Right renal pelvis (tissue), 4 donors: ENCODE results near the gene LGI4. TPM values are rescaled to one million over a fixed set of nuclear protein-coding genes. Genes with fewer than 3 reads are reported as not detected.
A peak's percentile ranks its signal among the peaks of the same experiment; 100 is the strongest.

Experiments used
- DNase-seq, 4 donors: peaks; one replicate each; pipeline ENCODE4 v3.0.0-alpha.2; 2013; ENCODE audit warnings: low read depth in 4 of 4, low spot score in 3 of 4, missing footprints in 1 of 4
- polyA plus RNA-seq, 4 donors: library from polyadenylated mRNA; unstranded; fragments of 120-200 nt; gene quantifications; one replicate each; pipeline ENCODE4 v1.2.1, GENCODE V29; 2013; ENCODE audit not compliant: insufficient read length in 4 of 4

LGI4 gene
- polyA plus RNA-seq, 4 donors: 2.0 to 4.9 (median 3.2) TPM

DNA sequence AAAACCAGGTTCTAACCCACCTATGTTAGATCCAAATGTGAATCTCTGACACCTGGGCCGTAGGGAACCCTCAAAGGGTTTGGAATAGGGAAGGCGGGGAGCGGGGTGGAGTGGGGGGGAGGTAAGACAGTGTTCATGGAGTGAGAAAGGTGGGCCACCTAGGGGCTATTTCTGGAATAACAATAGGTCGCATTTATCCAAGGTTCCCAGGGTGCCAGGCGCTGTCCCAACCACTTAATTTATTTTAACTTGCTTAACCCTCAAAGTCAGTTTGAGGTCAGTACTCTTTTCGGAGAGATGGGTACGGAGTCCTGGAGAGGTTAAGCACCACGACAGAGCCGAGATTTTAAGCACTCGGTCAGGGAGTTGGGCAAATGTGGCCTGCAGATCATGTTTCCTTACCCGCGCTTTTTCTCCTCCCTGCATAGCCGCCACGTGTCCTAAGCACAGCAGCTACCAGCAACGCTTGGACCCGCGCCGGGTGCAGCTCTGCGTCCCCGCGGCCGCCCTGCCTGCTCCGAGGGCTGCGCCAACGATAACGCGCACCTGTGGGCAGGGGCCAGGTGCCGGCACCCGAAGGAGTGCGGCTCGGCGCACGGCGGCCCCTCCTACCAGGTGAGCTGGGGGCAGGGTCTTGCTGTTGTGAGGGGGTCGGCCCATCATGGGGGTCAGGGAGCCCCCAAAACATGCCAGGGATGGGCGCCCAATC, 44.2 kb downstream of the LGI4 start:
- DNase-seq: peak; percentile 63 to 71 (median 64)

GRCh38 chr19:35090160-35090505, 44.7 kb downstream of the LGI4 start:
- DNase-seq: no peak

GRCh38 chr19:35089554-35089953, 45.3 kb downstream of the LGI4 start:
- DNase-seq: no peak

GRCh38 chr19:35088131-35088913, 46.5 kb downstream of the LGI4 start:
- DNase-seq: no peak

- DNase-seq: no peak
Measured at GRCh38 chr19:35087393-35087792, 47.5 kb downstream of the LGI4 start.

- DNase-seq: no peak
Measured at GRCh38 chr19:35086455-35086854, 48.4 kb downstream of the LGI4 start.

- DNase-seq: no peak
Measured at GRCh38 chr19:35085947-35086346, 48.9 kb downstream of the LGI4 start.

- no peak for DNase-seq
Measured at GRCh38 chr19:35084509-35084762, 50.4 kb downstream of the LGI4 start.

DNA sequence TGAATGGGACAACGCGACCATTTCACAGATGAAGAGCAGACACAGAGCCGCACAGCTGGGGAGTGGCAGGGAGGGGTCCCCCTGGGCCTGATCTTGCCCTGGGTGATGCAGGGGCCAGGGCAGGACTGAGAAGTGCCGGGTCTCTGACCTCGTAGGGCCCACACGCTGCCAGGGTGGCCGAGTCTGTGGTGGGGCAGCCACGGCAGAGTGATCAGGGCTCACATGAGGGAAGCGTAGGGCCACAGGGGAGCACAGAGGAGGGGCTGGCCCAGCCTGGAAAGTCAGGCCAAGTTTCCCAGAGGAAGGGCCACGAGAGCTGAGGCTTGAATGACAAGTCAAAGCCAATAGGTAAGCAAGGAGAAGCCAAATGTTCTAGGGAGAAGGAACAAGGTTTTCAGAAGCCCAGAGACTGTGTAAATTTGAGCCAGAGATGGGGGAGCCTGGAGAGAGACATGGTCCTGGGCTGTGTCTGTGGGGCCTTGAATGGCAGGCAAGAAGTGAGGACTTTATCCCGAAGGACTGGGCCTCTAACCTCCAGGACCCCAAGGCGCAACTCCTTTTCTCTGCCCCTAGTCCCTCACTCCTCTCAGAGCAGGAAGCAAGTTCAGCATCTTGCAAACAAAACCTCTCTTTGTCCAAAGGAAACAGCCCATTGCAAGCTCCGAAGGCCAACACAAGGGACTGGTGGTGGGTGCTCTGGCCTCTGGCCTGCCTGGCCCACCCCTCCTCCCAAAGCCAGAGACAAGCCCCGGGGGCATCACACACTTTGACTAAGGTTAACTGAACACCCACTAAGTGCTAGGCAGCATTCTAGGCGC, 51.0 kb downstream of the LGI4 start:
- no peak for DNase-seq

DNA sequence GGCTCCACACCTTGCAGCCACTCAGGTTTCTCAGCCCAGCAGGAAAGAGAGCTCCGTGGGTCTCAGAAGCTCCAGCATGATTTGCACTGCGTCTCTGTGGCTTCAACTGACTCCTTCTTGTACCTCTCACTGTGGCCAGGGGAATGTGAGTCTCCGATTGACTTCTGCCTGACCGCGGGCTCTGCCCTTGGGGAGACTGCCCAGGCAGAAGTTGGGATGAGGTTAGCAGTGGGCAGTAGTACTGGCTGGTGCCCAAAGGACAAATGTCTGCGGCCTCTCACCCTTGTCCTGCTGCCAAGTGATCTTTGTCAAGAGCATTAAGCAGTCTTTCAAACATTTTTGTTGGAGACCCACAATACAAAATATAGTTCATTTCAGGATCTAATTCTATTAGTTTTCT, 53.7 kb downstream of the LGI4 start:
- DNase-seq: no peak

DNA sequence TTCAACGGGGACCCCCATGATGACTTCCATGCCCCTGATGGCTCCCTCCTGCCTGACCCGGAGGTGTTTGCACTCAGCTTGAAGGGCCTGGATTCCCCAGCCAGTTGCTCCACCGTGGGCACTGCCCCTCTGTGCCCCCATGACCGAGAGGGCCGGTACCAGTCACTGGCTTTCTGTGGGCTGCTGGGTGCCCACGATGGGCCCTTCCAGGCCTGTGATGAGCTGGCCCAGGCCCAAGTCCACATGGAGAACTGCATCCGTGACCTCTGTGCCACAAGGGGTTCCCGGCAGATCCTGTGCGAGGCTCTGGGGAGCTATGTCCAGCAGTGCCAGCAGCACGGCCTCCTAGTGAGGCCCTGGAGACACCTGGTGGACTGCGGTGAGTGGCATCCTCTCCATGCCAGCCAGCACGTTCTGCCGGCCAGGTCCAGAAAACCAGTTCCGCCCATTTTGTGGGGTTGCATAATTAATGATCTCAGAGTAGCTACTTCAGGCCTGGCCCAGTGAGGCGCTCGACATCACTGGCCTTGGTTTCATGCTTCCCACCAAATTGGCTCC, 54.2 kb downstream of the LGI4 start:
- DNase-seq: no peak

DNA sequence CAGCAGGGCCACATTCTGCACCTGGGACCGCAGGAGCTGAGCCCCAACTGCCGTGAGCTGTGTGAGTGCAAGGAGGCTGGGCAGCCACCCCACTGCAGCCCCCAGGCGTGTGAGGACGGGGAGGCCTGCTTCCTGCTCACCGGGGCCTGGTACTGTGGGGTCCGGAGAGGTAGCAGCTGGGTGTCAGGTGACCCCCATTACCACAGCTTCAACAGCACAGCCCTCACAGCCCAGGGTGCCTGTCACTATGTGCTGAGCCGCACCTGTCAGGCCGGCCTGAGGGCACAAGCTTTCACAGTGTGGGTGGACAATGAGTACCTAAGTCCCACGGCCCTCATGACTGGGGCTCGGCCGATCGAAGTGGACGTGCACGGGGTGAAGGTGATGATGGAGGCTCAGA, 55.0 kb downstream of the LGI4 start:
- no peak for DNase-seq

DNA sequence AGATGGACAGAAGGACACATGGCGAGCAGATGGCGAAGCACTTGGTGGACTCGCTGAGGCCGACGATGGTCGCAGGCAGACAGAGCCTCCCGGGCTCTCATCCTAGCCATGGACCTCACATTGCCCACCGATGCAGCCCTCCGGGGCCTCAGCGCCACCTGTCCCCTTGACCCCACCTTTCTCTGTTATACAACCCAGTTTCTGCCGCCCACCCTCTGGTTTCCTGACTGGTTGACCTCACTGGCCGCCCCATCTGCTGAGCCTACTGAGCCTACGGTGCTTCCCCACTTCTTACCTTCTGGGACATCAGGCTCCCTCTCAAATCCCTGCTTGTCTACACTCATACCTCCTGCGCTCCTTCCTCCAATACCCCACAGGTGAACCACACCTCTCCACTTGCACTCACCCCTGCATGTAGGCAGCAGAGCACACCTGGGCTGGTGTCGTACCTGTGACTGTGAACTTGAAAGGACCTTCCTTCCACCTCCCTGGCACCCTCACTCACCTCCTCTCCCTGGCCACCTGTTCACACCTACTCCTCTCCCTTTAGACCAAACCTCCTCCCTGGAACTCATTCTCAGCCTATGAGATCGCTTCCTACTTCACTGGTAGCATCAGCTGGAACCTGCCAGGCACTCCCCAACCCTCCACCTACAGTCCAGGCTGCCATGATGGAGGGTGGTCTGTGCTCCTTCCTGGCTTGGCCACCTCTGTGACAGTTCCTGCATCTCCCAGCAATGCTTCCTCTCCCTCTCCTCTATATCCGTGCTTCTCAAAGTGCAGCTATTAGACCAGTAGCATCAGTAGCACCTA, 57.2 kb downstream of the LGI4 start:
- DNase-seq: no peak

- DNase-seq: no peak
Measured at GRCh38 chr19:35076657-35077056, 58.2 kb downstream of the LGI4 start.

- DNase-seq: no peak
Measured at GRCh38 chr19:35076026-35076370, 58.9 kb downstream of the LGI4 start.

- no peak for DNase-seq
Measured at GRCh38 chr19:35075202-35076025, 59.4 kb downstream of the LGI4 start.
